Aorta (tissue), 5 donors: ENCODE data around the gene RHOB. TPM values are rescaled to one million over a fixed set of nuclear protein-coding genes. Genes with fewer than 3 reads are reported as not detected.

ENCODE experiments used
- ATAC-seq: fragments of 200-7000 bp; cut with Tn5 transposase; one replicate; pipeline ENCODE4 v1.9.1; 2022; ENCODE audit warnings: moderate library complexity; ENCODE audit not compliant: low FRiP score
- DNase-seq, 2 donors: peaks; one replicate each; pipeline ENCODE4 v3.0.0-alpha.2; 2020
- H3K27ac ChIP-seq, 2 donors: one replicate each; pipeline ENCODE4 v1.5.1; 2013; ENCODE audit warnings: low read length in 2 of 2, mild to moderate bottlenecking in 2 of 2, moderate library complexity in 2 of 2, control low read depth in 1 of 2, inconsistent platforms in 1 of 2, low read depth in 1 of 2
- H3K27me3 ChIP-seq, 2 donors: one replicate each; pipeline ENCODE4 v1.6.1; 2013; ENCODE audit warnings: control low read depth in 1 of 2, low read length in 1 of 2, mild to moderate bottlenecking in 1 of 2, moderate library complexity in 1 of 2; ENCODE audit not compliant: insufficient read depth in 2 of 2, control insufficient read depth in 1 of 2
- H3K36me3 ChIP-seq, 2 donors: one replicate each; pipeline ENCODE4 v1.6.1; 2013; ENCODE audit warnings: control low read depth in 1 of 2, low read length in 1 of 2, mild to moderate bottlenecking in 1 of 2; ENCODE audit not compliant: insufficient read depth in 2 of 2, control insufficient read depth in 1 of 2
- H3K4me1 ChIP-seq, 2 donors: one replicate each; pipeline ENCODE4 v1.6.1; 2013; ENCODE audit warnings: low read length in 2 of 2, control low read depth in 1 of 2, mild to moderate bottlenecking in 1 of 2, moderate library complexity in 1 of 2; ENCODE audit not compliant: insufficient read depth in 2 of 2, control insufficient read depth in 1 of 2
- H3K4me3 ChIP-seq, 2 donors: one replicate each; pipeline ENCODE4 v1.5.1; 2013; ENCODE audit warnings: low read length in 2 of 2, control low read depth in 1 of 2, mild to moderate bottlenecking in 1 of 2
- H3K9me3 ChIP-seq: one replicate; pipeline ENCODE4 v1.6.1; 2013; ENCODE audit warnings: mild to moderate bottlenecking, low read length; ENCODE audit not compliant: control insufficient read depth
- WGBS, 2 donors: extraction: QIAGEN DNeasy Blood & Tissue Kit; methylation state at CpG; one replicate each; pipeline ENCODE4 v1.1.7; 2013; 5-methylcytosine and 5-hydroxymethylcytosine counted together
- intact Hi-C, 2 donors: fragments of 100-400 bp; cut with DNase I; formaldehyde crosslinking; loops; one replicate each; pipeline versions ENCODE4 v1.14.2 to v1.15.0; 2022
- polyA plus RNA-seq, 2 donors: library from polyadenylated mRNA; stranded (reverse); fragments of 200-250 nt; gene quantifications; one replicate each; pipeline ENCODE4 v1.2.3, GENCODE V29; 2013
- total RNA-seq, 2 donors: library from RNA; stranded (reverse); fragmentation: NEBNext Ultra II Directional; extraction: Animal tissue kit (Norgen Biotek cat#: 25700); gene quantifications; one replicate each; pipeline ENCODE4 v1.2.1, GENCODE V29; 2021
- donor health status: healthy with polysubstance abuse.
- donor health status: Bipolar disorder and iron deficiency.
- donor health status: DM: no; HTN: no; CAD: no.
- donor health status: DM: no; HTN: no; CAD: no.
- donor health status: DM: yes; HTN: yes; CAD: no.

The RHOB gene
- total and polyA plus RNA-seq, 4 donors: 150 to 1,049 (median 426) TPM

DNA sequence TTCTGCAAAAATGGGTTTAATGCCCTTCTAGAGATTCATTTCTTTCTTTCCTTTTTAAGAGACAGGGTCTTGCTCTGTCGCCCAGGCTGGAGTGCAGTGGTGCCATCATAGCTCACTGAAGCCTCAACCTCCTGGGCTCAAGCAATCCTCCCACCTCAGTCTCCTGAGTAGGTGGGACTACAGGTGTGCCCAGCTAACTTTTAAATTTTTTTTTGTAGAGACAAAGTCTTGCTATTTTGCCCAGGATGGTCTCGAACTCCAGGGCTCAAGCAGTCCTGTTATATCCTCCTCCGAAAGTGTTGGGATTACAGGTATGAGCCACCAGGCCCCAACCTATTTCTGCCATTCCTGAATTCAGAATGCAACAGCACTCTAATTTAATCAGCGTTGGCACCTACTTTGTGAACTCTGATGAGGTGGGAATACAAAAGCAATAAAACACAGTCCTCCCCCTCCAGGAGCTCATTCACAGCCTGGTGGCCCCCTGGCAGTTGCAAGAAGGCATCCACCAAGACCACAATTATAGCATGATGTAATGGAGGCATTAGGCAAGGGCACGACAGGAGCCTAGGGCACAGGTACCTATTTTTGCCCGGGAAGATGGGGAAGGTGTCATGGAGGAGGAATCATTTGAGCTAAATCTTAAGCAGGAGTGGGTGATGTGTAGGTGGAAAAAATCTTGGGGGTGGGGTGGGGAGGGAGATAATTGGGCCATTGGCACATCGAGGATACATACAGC, 5.1 kb downstream of the RHOB start:
- DNase-seq: no peak

DNA sequence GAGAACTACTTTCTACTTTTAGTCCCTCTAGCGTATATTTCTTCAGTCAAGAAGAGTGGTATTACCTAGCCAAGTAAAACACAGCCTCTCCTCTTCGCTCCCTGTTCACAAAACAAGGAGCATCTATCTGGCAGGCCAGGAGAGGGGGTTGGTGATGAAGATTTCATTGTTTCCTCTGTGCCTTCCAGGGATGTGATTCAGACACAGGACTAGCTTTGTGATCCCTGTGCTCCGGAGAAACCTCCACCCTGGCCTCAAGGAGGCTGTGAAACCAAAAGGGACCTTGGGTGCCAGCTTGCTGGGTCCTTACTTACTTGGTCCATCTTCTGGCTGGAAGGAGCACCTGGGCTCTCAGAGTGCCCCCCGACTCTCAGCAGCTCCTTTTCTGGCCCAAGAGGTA, 5.7 kb downstream of the RHOB start:
- intact Hi-C loops: loop anchor here in 1 of 2 donors (5.0 kb wide), 2 partner anchors 125 to 165 kb away; no protein-coding TSS in a partner anchor
- Histone ChIP-seq H3K4me1 (no peaks in the 10 kb centered on the region), H3K4me3 (no peak overlapping the region), H3K27me3 (no peaks in the 10 kb centered on the region), H3K27ac (peak overlapping the region in 1 of 2 donors; percentile 7), H3K36me3 (no peaks in the 10 kb centered on the region), H3K9me3 (no peaks in the 10 kb centered on the region)
- no peak for ATAC-seq
- 39 to 50% methylated on average over 3 to 4 of the region's 4 CpGs for WGBS, 2 donors
- DNase-seq: peak in 1 of 2 donors; percentile 59

More for the DNA sequence above, 5.1 kb downstream of the RHOB start:
- intact Hi-C loops: loop anchor here in 1 of 2 donors (5.0 kb wide), 2 partner anchors 125 to 165 kb away; no protein-coding TSS in a partner anchor
- Histone ChIP-seq H3K9me3 (no peaks in the 10 kb centered on the region), H3K4me1 (no peaks in the 10 kb centered on the region), H3K4me3 (no peak overlapping the region), H3K27ac (peak overlapping the region in 1 of 2 donors; percentile 73), H3K36me3 (no peaks in the 10 kb centered on the region), H3K27me3 (no peaks in the 10 kb centered on the region)
- ATAC-seq: no peak
- 84 to 88% methylated on average over 7 of the region's 7 CpGs for WGBS, 2 donors

DNA sequence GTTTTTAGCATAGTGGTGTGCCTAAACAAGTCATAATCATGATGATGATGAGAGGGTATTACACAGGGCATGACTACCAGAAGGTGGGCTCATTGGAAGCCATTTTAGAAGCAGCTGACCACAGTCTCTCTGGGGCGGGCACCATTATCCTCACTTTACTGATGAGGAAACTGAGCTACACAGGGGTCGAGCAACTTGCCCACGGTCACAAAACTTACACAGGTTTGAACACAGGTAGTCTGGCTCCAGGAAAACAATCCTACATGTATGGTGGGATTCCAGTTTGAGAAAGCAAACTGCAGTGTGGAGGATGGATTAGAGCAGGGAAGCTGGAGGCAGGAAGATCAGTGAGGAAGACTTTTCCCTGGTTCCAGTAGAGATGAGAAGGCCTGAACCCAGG, 6.2 kb downstream of the RHOB start:
- Histone ChIP-seq H3K4me1 (no peaks in the 10 kb centered on the region), H3K27ac (peak overlapping the region in 1 of 2 donors; percentile 7), H3K27me3 (no peaks in the 10 kb centered on the region), H3K36me3 (no peaks in the 10 kb centered on the region), H3K9me3 (no peaks in the 10 kb centered on the region), H3K4me3 (no peak overlapping the region)
- intact Hi-C loops: loop anchor here in 1 of 2 donors (5.0 kb wide), 2 partner anchors 124 to 164 kb away; no protein-coding TSS in a partner anchor
- DNase-seq (no peak), ATAC-seq (no peak)
- 96% methylated on average over 3 of the region's 3 CpGs for WGBS, 2 donors

- intact Hi-C loops: loop anchor here in 1 of 2 donors (5.0 kb wide), 2 partner anchors 123 to 163 kb away; no protein-coding TSS in a partner anchor
- DNase-seq (no peak), ATAC-seq (no peak)
- Histone ChIP-seq H3K27ac (peak overlapping the region in 1 of 2 donors; percentile 30), H3K4me3 (no peak overlapping the region), H3K36me3 (no peaks in the 10 kb centered on the region), H3K27me3 (no peaks in the 10 kb centered on the region), H3K4me1 (no peaks in the 10 kb centered on the region), H3K9me3 (no peaks in the 10 kb centered on the region)
- WGBS, 2 donors: 94 to 95% methylated on average over 7 of the region's 7 CpGs
Measured at GRCh38 chr2:20454036-20454981, 7.4 kb downstream of the RHOB start.

DNA sequence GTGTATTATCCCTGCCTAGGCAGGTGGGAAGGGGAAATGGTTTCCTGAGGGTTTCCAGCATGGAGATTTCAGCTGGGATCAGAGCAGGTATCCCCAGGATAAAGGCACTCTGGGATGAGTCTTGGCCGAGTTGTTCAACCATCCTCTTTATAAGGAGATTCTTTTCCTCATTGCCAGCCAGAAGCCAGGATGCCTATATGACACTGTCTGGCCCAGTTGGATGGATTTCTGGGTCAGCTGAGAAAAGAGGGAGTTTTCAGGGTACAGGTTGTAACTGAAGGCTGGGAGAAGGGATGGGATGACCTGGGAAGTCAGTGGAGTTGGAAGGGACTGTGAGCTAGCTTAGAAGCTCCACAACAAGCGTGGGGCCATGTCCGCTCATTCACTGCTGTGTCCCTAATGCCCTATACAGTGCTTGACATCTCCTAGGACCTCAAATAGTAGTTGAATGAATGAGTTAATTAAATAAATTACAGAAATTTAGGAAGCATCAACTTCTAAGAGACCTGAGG, 8.3 kb downstream of the RHOB start:
- Histone ChIP-seq H3K27ac (no peak overlapping the region), H3K27me3 (no peaks in the 10 kb centered on the region), H3K4me1 (no peaks in the 10 kb centered on the region), H3K9me3 (no peaks in the 10 kb centered on the region), H3K4me3 (no peak overlapping the region), H3K36me3 (no peaks in the 10 kb centered on the region)
- intact Hi-C loops: no loop called here
- DNase-seq (no peak), ATAC-seq (no peak)
- WGBS, 2 donors: 91 to 97% methylated on average over 3 of the region's 3 CpGs

DNA sequence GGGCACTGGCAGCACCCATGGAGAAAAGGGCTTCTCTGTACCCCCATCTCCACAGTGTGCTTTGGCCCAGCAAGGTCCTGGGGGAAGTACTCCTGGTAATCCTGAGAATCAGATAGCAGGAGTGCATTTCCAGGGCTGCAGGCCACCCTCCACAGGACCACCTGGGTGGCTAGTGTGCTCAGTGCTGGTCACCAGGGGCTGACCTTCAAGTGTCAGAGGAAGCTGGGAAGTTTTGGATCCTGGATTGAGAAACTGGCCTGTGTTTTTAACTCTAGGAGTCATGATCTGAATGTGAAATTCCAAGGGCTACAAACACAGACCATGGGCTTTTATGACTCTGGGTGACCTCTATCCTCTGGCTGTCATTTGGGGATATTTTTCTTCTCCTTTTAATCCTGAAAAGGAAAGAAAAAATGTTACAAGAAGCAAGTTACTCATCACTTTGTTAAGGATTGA, 9.3 kb downstream of the RHOB start:
- intact Hi-C loops: no loop called here
- H3K4me1 ChIP-seq: no peaks in the 10 kb centered on the region
- DNase-seq (no peak), ATAC-seq (no peak)
- H3K27me3 ChIP-seq: no peaks in the 10 kb centered on the region
- H3K36me3 ChIP-seq: no peaks in the 10 kb centered on the region
- H3K27ac ChIP-seq: peak overlapping the region in 1 of 2 donors; percentile 4
- no peak overlapping the region for H3K4me3 ChIP-seq
- H3K9me3 ChIP-seq: no peaks in the 10 kb centered on the region

DNA sequence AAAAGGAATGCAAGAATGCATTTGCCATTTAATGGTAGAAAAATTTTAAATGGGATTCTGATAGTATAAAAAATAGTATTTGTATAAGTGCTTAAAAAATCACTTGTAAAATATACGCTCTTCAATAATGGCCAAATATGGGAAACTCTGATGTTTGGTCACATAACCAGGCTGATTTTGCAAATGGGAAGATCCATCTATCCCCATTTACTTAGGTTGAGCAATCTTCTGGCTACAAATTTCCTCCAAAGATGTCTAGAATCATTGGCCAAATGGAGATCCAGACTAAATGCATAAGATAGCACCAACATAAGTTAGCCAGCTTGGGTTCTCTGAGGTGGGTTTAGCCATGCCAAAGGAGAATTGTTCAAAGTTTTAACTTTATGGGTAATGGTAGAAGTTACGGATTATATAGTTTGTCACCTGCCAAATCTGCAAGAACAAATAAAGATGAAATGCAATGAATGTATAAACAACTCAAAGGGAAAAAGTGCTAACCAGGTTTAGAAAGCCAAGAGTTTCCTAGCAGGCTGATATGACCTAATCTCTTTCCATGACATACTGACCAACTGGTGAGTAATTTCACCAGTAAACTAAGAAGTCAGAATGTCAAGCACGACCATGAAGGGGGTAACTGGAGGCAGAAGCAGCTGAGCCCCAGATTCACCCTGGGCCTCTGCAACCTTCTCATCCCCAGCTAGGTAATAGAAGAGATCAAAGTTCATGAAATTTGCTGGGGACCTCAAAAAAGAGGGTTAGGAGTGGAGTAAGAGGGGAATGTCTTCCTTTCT, 10.0 kb downstream of the RHOB start:
- no peaks in the 10 kb centered on the region for H3K9me3 ChIP-seq
- no peaks in the 10 kb centered on the region for H3K4me1 ChIP-seq
- intact Hi-C loops: no loop called here
- no peak overlapping the region for H3K4me3 ChIP-seq
- 45 to 56% methylated on average over 3 of the region's 3 CpGs for WGBS, 2 donors
- peak; percentile 31 for ATAC-seq
- no peaks in the 10 kb centered on the region for H3K27me3 ChIP-seq
- no peak overlapping the region for H3K27ac ChIP-seq
- H3K36me3 ChIP-seq: no peaks in the 10 kb centered on the region
- no peak for DNase-seq
